Mucosa of descending colon (tissue), 3 donors: ENCODE data around the gene WDR45B. TPM values are rescaled to one million over a fixed set of nuclear protein-coding genes. Genes with fewer than 3 reads are reported as not detected.

Experiments used
- ATAC-seq: fragments of 200-7000 bp; cut with Tn5 transposase; one replicate; pipeline ENCODE4 v1.9.1; 2020; ENCODE audit warnings: mild to moderate bottlenecking, moderate library complexity
- DNase-seq, 3 donors: peaks; one replicate each; pipeline ENCODE4 v3.0.0-alpha.2; 2020
- H3K36me3 ChIP-seq: fragments of 200-600 bp; one replicate; pipeline ENCODE4 v1.8.0; 2021; ENCODE audit warnings: low read depth, mild to moderate bottlenecking
- H3K4me1 ChIP-seq: fragments of 200-600 bp; one replicate; pipeline ENCODE4 v1.8.0; 2021; ENCODE audit warnings: low read depth, mild to moderate bottlenecking
- H3K4me3 ChIP-seq: fragments of 200-600 bp; one replicate; pipeline ENCODE4 v1.8.0; 2021; ENCODE audit warnings: mild to moderate bottlenecking
- H3K9me3 ChIP-seq: fragments of 200-600 bp; one replicate; pipeline ENCODE4 v1.8.0; 2021; ENCODE audit warnings: mild to moderate bottlenecking
- intact Hi-C, 2 donors: fragments of 100-400 bp; cut with DNase I in 1 of 2; cut with micrococcal nuclease in 1 of 2; formaldehyde crosslinking; loops; one replicate each; pipeline versions ENCODE4 v1.11.0 to v1.11.1; 2022; cut with DNase I, micrococcal nuclease
- total RNA-seq, 3 donors: library from RNA; stranded (reverse); fragmentation: NEBNext Ultra II Directional in 2 of 3; extraction: Animal tissue kit (Norgen Biotek cat#: 25700) in 2 of 3; gene quantifications; one replicate each; pipeline versions ENCODE4 v1.2.1 to v1.2.4, GENCODE V29; 2021 to 2023
- TF ChIP-seq, protein P1 (sequence below): fragments of 200-600 bp; IDR thresholded peaks from one replicate; pipeline ENCODE4 v1.8.0; 2022; ENCODE audit warnings: antibody characterized with exemption, mild to moderate bottlenecking
- donor health status: DM: no; HTN: no; CAD: no; lungs with moderate emphysema.
- donor health status: DM: no; HTN: no; CAD: no.
- donor health status: DM: no; HTN: yes; CAD: no.

Gene WDR45B
- total RNA-seq, 3 donors from 2014 or later = 69.0 to 76.0 (median 74.4) TPM

DNA sequence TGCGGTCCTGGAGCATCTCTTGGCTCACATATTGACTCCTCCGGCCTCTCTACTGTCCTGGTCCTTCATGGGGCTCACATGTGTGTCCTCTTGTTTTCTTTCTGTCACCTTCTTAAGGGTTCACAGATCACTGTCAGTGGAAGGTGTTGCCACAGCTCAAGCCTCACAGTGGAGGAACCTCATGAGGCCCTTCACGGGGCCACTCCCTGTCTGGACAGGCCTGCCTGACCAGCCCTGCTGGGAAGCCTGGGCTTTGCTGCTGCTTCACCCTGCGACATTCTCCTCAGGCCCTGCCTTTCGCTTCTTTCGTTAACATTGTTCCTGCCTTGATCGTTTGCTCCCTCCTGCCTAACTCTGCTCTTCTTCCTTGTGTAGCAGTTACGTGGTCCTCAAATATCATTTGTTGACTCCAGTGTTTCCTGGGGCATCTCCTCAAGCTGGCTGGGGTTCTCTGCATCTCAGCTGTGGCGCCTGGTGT, 55.9 kb downstream of the WDR45B start:
- DNase-seq (peak; percentile 46 to 62 (median 62)), ATAC-seq (peak; percentile 69)
- intact Hi-C loops = loop anchor here in 1 of 2 donors (10.0 kb wide), 1 partner anchor 52 kb away; the partner anchor contains the start of gene WDR45B
- no peak overlapping the region for H3K4me3 ChIP-seq
- no peaks in the 10 kb centered on the region for H3K36me3 ChIP-seq
- TF ChIP-seq, protein P1, sequence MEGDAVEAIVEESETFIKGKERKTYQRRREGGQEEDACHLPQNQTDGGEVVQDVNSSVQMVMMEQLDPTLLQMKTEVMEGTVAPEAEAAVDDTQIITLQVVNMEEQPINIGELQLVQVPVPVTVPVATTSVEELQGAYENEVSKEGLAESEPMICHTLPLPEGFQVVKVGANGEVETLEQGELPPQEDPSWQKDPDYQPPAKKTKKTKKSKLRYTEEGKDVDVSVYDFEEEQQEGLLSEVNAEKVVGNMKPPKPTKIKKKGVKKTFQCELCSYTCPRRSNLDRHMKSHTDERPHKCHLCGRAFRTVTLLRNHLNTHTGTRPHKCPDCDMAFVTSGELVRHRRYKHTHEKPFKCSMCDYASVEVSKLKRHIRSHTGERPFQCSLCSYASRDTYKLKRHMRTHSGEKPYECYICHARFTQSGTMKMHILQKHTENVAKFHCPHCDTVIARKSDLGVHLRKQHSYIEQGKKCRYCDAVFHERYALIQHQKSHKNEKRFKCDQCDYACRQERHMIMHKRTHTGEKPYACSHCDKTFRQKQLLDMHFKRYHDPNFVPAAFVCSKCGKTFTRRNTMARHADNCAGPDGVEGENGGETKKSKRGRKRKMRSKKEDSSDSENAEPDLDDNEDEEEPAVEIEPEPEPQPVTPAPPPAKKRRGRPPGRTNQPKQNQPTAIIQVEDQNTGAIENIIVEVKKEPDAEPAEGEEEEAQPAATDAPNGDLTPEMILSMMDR = no peak
- H3K9me3 ChIP-seq = no peaks in the 10 kb centered on the region
- peaks cover 53% of the 10 kb centered on the region for H3K4me1 ChIP-seq

- intact Hi-C loops = loop anchor here in 1 of 2 donors (10.0 kb wide), 1 partner anchor 54 kb away; the partner anchor contains the start of gene WDR45B
Observed at GRCh38 chr17:82590881-82591539, 57.2 kb downstream of the WDR45B start.

DNA sequence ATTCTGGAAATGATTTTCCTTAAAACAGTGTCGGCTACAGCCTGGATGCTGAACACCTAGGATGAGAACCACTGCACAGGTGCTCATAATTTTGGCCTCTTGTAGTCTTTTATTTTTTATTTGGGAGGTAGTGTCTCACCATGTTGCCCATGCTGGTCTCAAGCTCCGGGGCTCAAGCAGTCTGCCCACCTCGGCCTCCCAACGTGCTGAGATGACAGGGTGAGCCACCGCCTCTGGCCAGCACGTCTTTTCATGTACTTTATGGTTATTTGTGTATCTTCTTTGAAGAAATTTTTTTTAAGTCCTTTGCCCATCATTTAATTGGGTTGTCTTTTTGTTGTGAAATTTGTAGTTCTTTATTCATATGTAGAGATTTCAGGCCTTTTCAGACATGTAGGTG, 58.0 kb downstream of the WDR45B start:
- Histone ChIP-seq H3K9me3 (no peaks in the 10 kb centered on the region), H3K4me1 (peaks cover 37% of the 10 kb centered on the region), H3K4me3 (no peak overlapping the region), H3K36me3 (no peaks in the 10 kb centered on the region)
- TF ChIP-seq, protein P1 = no peak
- ATAC-seq = no peak
- peak in 1 of 3 donors; percentile 31 for DNase-seq
- intact Hi-C loops = loop anchor here in 1 of 2 donors (10.0 kb wide), 1 partner anchor 55 kb away; the partner anchor contains the start of gene WDR45B

More at GRCh38 chr17:82590881-82591539, 57.2 kb downstream of the WDR45B start:
- TF ChIP-seq, protein P1 = no peak
- Histone ChIP-seq H3K4me3 (no peak overlapping the region), H3K4me1 (peaks cover 43% of the 10 kb centered on the region), H3K36me3 (no peaks in the 10 kb centered on the region), H3K9me3 (no peaks in the 10 kb centered on the region)
- DNase-seq (peak in 1 of 3 donors; percentile 48), ATAC-seq (no peak)

DNA sequence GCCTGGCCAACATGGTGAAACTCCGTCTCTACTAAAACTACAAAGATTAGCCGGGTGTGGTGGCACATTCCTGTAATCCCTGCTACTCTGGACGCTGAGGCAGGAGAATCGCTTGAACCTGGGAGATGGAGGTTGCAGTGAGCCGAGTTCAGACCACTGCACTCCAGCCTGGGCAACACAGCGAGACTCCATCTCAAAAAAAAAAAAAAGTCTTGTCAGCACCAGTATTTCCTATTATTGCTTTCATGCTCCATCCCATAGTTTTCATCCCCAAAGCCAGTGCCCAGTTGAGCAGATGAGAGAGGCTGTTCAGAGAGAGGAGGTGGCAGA, 58.4 kb downstream of the WDR45B start:
- DNase-seq (no peak), ATAC-seq (no peak)
- Histone ChIP-seq H3K36me3 (no peaks in the 10 kb centered on the region), H3K4me3 (no peak overlapping the region), H3K9me3 (no peaks in the 10 kb centered on the region), H3K4me1 (peaks cover 33% of the 10 kb centered on the region)
- intact Hi-C loops = loop anchor here in 1 of 2 donors (10.0 kb wide), 1 partner anchor 55 kb away; the partner anchor contains the start of gene WDR45B
- TF ChIP-seq, protein P1 = no peak

DNA sequence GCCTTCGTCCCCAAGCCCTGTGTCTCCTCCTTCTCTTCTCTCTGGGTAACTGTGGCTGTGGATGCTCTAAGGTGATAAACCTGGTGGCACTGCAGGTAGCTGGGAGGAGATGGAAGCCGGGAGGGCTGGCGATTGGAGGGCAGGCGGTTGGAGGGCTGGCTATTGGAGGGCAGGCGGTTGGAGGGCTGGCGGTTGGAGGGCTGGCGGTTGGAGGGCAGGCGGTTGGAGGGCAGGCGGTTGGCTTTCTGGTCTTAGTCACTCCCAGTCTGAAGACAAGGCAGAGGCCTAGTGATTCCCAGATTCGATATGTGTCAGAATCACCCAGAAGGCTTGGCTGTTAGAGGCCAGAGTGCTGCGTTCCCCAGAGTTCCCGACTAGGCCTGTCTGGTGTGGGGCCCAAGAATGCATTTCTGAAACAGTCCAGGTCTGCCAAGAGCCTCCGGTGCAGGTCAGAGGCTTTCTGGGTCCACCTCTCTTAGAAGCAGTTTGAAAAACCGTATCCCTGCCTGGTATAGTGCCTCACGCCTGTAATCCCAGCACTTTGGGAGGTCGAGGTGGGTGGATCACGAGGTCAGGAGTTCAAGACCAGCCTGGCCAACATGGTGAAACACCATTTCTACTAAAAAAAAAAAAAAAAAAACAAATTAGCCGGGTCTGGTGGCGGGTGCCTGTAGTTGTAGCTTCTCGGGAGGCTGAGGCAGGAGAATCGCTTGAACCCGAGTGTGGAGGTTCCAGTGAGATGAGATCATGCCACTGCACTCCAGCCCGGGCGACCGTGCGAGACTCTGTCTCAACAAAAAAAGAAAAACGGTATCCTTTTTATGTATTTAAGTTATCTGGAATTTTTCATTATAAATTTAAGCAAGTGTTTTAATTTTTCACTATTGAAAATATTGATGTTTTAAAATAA, 59.7 kb downstream of the WDR45B start:
- Histone ChIP-seq H3K4me1 (peaks cover 21% of the 10 kb centered on the region), H3K4me3 (no peak overlapping the region), H3K9me3 (no peaks in the 10 kb centered on the region), H3K36me3 (no peaks in the 10 kb centered on the region)
- DNase-seq (no peak), ATAC-seq (no peak)
- intact Hi-C loops = no loop called here
- TF ChIP-seq, protein P1 = no peak
